OCI-LY3 (cell line): Measurements from ENCODE around the gene NHLRC2.

Experiments used
- H2AFZ ChIP-seq: fragments of 200-600, 300-600 bp; shearing (Covaris generic); 2 replicates; pipeline ENCODE4 v1.6.0; 2014; ENCODE audit warnings: antibody characterized with exemption, low read depth, low read length
- H3K27ac ChIP-seq: fragments of 200-600, 300-600 bp; sonication (generic); 2 replicates; pipeline ENCODE4 v1.5.1; 2014; ENCODE audit warnings: mild to moderate bottlenecking, low read length, moderate library complexity, mixed read lengths
- H3K27me3 ChIP-seq: fragments of 200-600, 300-600 bp; sonication (generic); 2 replicates; pipeline ENCODE4 v1.6.1; 2014; ENCODE audit warnings: low read depth, low read length, mixed read lengths
- H3K36me3 ChIP-seq: fragments of 200-600, 300-600 bp; sonication (generic); replicated peaks from 2 replicates; pipeline ENCODE3; 2014; ENCODE audit warnings: low read depth, low read length, mixed read lengths
- H3K4me1 ChIP-seq: fragments of 300-600, 200-600 bp; sonication (generic); 2 replicates; pipeline ENCODE4 v1.6.1; 2014; ENCODE audit warnings: low read length, mixed read lengths
- H3K4me2 ChIP-seq: fragments of 200-600, 300-600 bp; sonication (generic); 2 replicates; pipeline ENCODE4 v1.6.1; 2014; ENCODE audit warnings: low read length, mixed read lengths
- H3K4me3 ChIP-seq: fragments of 300-600, 200-600 bp; sonication (generic); 2 replicates; pipeline ENCODE4 v1.5.1; 2014; ENCODE audit warnings: antibody characterized with exemption, mild to moderate bottlenecking, low read length, moderate library complexity
- H3K79me2 ChIP-seq: fragments of 300-600, 200-600 bp; shearing (Covaris generic); 2 replicates; pipeline ENCODE4 v1.6.1; 2014; ENCODE audit warnings: mild to moderate bottlenecking, low read length, mixed read lengths
- H3K9ac ChIP-seq: fragments of 300-600, 200-600 bp; shearing (Covaris generic); 2 replicates; pipeline ENCODE4 v1.6.0; 2014; ENCODE audit warnings: mild to moderate bottlenecking, low read length, moderate library complexity
- H3K9me3 ChIP-seq: fragments of 200-600, 300-600 bp; shearing (Covaris generic); 2 replicates; pipeline ENCODE4 v1.6.1; 2014; ENCODE audit warnings: low read length, mixed read lengths; ENCODE audit not compliant: insufficient read depth
- H4K20me1 ChIP-seq: fragments of 200-600, 300-600 bp; sonication (generic); 2 replicates; pipeline ENCODE4 v1.6.1; 2016; ENCODE audit warnings: low read length, mixed read lengths; ENCODE audit not compliant: insufficient read depth
- CTCF ChIP-seq: fragments of 200-600, 300-600 bp; sonication (generic); IDR thresholded peaks from 2 replicates; pipeline ENCODE4 v1.5.1; 2014; ENCODE audit warnings: antibody characterized with exemption, low read length, low read depth
- EZH2phosphoT487 ChIP-seq: fragments of 200-600 bp; shearing (Covaris generic); IDR thresholded peaks from 2 replicates; pipeline ENCODE4 v1.6.1; 2018; ENCODE audit warnings: antibody characterized with exemption, mixed run types, low read depth

The NHLRC2 gene

GRCh38 chr10:113891476-113891875, 37.0 kb downstream of the NHLRC2 start:
- no peak overlapping the region for H3K4me2 ChIP-seq
- H3K27ac ChIP-seq, result no peak overlapping the region
- peaks cover 13% of the 10 kb centered on the region for H3K36me3 ChIP-seq

GRCh38 chr10:113893570-113893969, 39.1 kb downstream of the NHLRC2 start:
- Histone ChIP-seq H4K20me1 (no peaks in the 10 kb centered on the region), H3K36me3 (peaks cover 9% of the 10 kb centered on the region), H3K9me3 (no peaks in the 10 kb centered on the region), H3K27ac (no peak overlapping the region), H3K4me3 (no peak overlapping the region), H3K79me2 (no peaks in the 10 kb centered on the region), H2AFZ (no peak overlapping the region), H3K9ac (no peak overlapping the region), H3K4me2 (no peak overlapping the region), H3K27me3 (no peaks in the 10 kb centered on the region), H3K4me1 (no peaks in the 10 kb centered on the region)
- TF ChIP-seq CTCF, result no peak
- TF ChIP-seq EZH2phosphoT487, result no peak

More at GRCh38 chr10:113891476-113891875, 37.0 kb downstream of the NHLRC2 start:
- no peak overlapping the region for H2AFZ ChIP-seq
- TF ChIP-seq CTCF (no peak), EZH2phosphoT487 (no peak)
- H3K9me3 ChIP-seq, result no peaks in the 10 kb centered on the region
- no peaks in the 10 kb centered on the region for H3K79me2 ChIP-seq
- H3K9ac ChIP-seq, result no peak overlapping the region
- no peaks in the 10 kb centered on the region for H3K4me1 ChIP-seq
- no peaks in the 10 kb centered on the region for H3K27me3 ChIP-seq
- no peaks in the 10 kb centered on the region for H4K20me1 ChIP-seq
- H3K4me3 ChIP-seq, result no peak overlapping the region

GRCh38 chr10:113894581-113894980, 40.1 kb downstream of the NHLRC2 start:
- H3K9me3 ChIP-seq, result no peaks in the 10 kb centered on the region
- TF ChIP-seq EZH2phosphoT487 (no peak), CTCF (no peak)
- H3K4me1 ChIP-seq, result no peaks in the 10 kb centered on the region
- H3K27me3 ChIP-seq, result no peaks in the 10 kb centered on the region
- H3K27ac ChIP-seq, result no peak overlapping the region
- no peak overlapping the region for H3K4me2 ChIP-seq
- H4K20me1 ChIP-seq, result no peaks in the 10 kb centered on the region
- no peaks in the 10 kb centered on the region for H3K79me2 ChIP-seq
- no peak overlapping the region for H2AFZ ChIP-seq
- H3K9ac ChIP-seq, result no peak overlapping the region
- H3K36me3 ChIP-seq, result peaks cover 8% of the 10 kb centered on the region
- no peak overlapping the region for H3K4me3 ChIP-seq

GRCh38 chr10:113895018-113895417, 40.6 kb downstream of the NHLRC2 start:
- Histone ChIP-seq H2AFZ (no peak overlapping the region), H3K4me1 (no peaks in the 10 kb centered on the region), H4K20me1 (no peaks in the 10 kb centered on the region), H3K27me3 (no peaks in the 10 kb centered on the region), H3K36me3 (peaks cover 4% of the 10 kb centered on the region), H3K27ac (no peak overlapping the region), H3K9me3 (no peaks in the 10 kb centered on the region), H3K4me3 (no peak overlapping the region), H3K4me2 (no peak overlapping the region), H3K9ac (no peak overlapping the region), H3K79me2 (no peaks in the 10 kb centered on the region)
- TF ChIP-seq EZH2phosphoT487 (no peak), CTCF (no peak)
